Measurements from ENCODE around the gene MAGOHB.
"Not testable (repeated sequence)": the region's sequence is repeated elsewhere in the genome, so short reads cannot be mapped to it uniquely, and the experiment has no call there.

MAGOHB gene

GRCh38 chr12:10613349-10614055 is at the start of gene MAGOHB:
MAGOHB (minus strand) TSS chr12:10613609; CDS start chr12:10613532, 77 bp downstream.
- peak; percentile 84 for FAIRE-seq

GRCh38 chr12:10661338-10661737 is 47.9 kb upstream of the MAGOHB start:
- no peak for FAIRE-seq

GRCh38 chr12:10654003-10654402 is 40.6 kb upstream of the MAGOHB start:
- FAIRE-seq: no peak

- no peak for FAIRE-seq
Measured at GRCh38 chr12:10652192-10652591, 38.8 kb upstream of the MAGOHB start.

- FAIRE-seq: not testable (repeated sequence)
Measured at GRCh38 chr12:10646576-10646975, 33.2 kb upstream of the MAGOHB start.

GRCh38 chr12:10645910-10646309 is 32.5 kb upstream of the MAGOHB start:
- no peak for FAIRE-seq

- FAIRE-seq: no peak
Measured at GRCh38 chr12:10641735-10642500, 28.5 kb upstream of the MAGOHB start.

- no peak for FAIRE-seq
Measured at GRCh38 chr12:10638728-10639127, 25.3 kb upstream of the MAGOHB start.

- FAIRE-seq: no peak
Measured at GRCh38 chr12:10636611-10637010, 23.2 kb upstream of the MAGOHB start.

- FAIRE-seq: no peak
Measured at GRCh38 chr12:10636124-10636523, 22.7 kb upstream of the MAGOHB start.

- no peak for FAIRE-seq
Measured at GRCh38 chr12:10635306-10635705, 21.9 kb upstream of the MAGOHB start.

GRCh38 chr12:10634427-10634826 is 21.0 kb upstream of the MAGOHB start:
- no peak for FAIRE-seq

- FAIRE-seq: no peak
Measured at GRCh38 chr12:10633541-10633940, 20.1 kb upstream of the MAGOHB start.

GRCh38 chr12:10632226-10632625 is 18.8 kb upstream of the MAGOHB start:
- no peak for FAIRE-seq

GRCh38 chr12:10624605-10625004 is 11.2 kb upstream of the MAGOHB start:
- FAIRE-seq: no peak

GRCh38 chr12:10623131-10623530 is 9.7 kb upstream of the MAGOHB start:
- no peak for FAIRE-seq

GRCh38 chr12:10621278-10621677 is 7.9 kb upstream of the MAGOHB start:
- FAIRE-seq: no peak

GRCh38 chr12:10620078-10620779 is 6.8 kb upstream of the MAGOHB start:
- FAIRE-seq: no peak

- no peak for FAIRE-seq
Measured at GRCh38 chr12:10618338-10618987, 5.1 kb upstream of the MAGOHB start.

GRCh38 chr12:10617863-10618262 is 4.5 kb upstream of the MAGOHB start:
- no peak for FAIRE-seq

GRCh38 chr12:10615532-10615931 is 2.1 kb upstream of the MAGOHB start:
- FAIRE-seq: no peak

- FAIRE-seq: peak; percentile 79
Measured at GRCh38 chr12:10614056-10614370, 604 bp upstream of the MAGOHB start.

GRCh38 chr12:10612984-10613348 is 443 bp downstream of the MAGOHB start:
- FAIRE-seq: no peak

Measured in islet of Langerhans (tissue), 1 donor.